Trophoblast cell (in vitro differentiated cells and primary cell): ENCODE measurements around the gene PASD1. TPM values are rescaled to one million over a fixed set of nuclear protein-coding genes. Genes with fewer than 3 reads are reported as not detected.

Experiments used
- DNase-seq, 2 donors: peaks; one replicate each; pipeline ENCODE4 v3.0.0-alpha.2; 2016
- H2AFZ ChIP-seq: 2 replicates; pipeline ENCODE4 v1.6.1; 2013; ENCODE audit warnings: low read length, moderate library complexity, mild to moderate bottlenecking; ENCODE audit not compliant: insufficient read depth, poor library complexity
- H2AK5ac ChIP-seq: 2 replicates; pipeline ENCODE4 v1.6.1; 2013; ENCODE audit warnings: mild to moderate bottlenecking, low read length
- H2BK120ac ChIP-seq: 2 replicates; pipeline ENCODE4 v1.6.1; 2013; ENCODE audit warnings: low read length, mild to moderate bottlenecking, moderate library complexity; ENCODE audit not compliant: insufficient read depth, poor library complexity
- H2BK12ac ChIP-seq: 2 replicates; pipeline ENCODE4 v1.6.1; 2013; ENCODE audit warnings: mild to moderate bottlenecking, low read length, moderate library complexity
- H2BK5ac ChIP-seq: 2 replicates; pipeline ENCODE4 v1.6.1; 2013; ENCODE audit warnings: low read length, low read depth, moderate library complexity, mild to moderate bottlenecking; ENCODE audit not compliant: poor library complexity
- H3K14ac ChIP-seq: 2 replicates; pipeline ENCODE4 v1.6.1; 2013; ENCODE audit warnings: mild to moderate bottlenecking, low read length
- H3K18ac ChIP-seq: 2 replicates; pipeline ENCODE4 v1.6.1; 2013; ENCODE audit warnings: mild to moderate bottlenecking, low read length
- H3K23ac ChIP-seq: 2 replicates; pipeline ENCODE4 v1.6.1; 2013; ENCODE audit warnings: low read length
- H3K27ac ChIP-seq: 2 replicates; pipeline ENCODE4 v1.5.1; 2013; ENCODE audit warnings: low read depth, mild to moderate bottlenecking, inconsistent platforms, low read length, moderate library complexity
- H3K27me3 ChIP-seq: 2 replicates; pipeline ENCODE4 v1.6.1; 2013; ENCODE audit warnings: inconsistent platforms, mild to moderate bottlenecking, low read length, moderate library complexity; ENCODE audit not compliant: insufficient read depth
- H3K36me3 ChIP-seq, 2 experiments: 1 replicate in 1 of 2; 2 replicates in 1 of 2; pipeline ENCODE4 v1.6.1; 2013; ENCODE audit warnings: low read length in 2 of 2, mild to moderate bottlenecking in 2 of 2, moderate library complexity in 1 of 2; ENCODE audit not compliant: insufficient read depth in 2 of 2, control insufficient read depth in 1 of 2
- H3K4ac ChIP-seq: 2 replicates; pipeline ENCODE4 v1.6.1; 2013; ENCODE audit warnings: low read depth, mild to moderate bottlenecking, low read length, moderate library complexity
- H3K4me1 ChIP-seq, 2 experiments: 1 replicate in 1 of 2; 2 replicates in 1 of 2; pipeline ENCODE4 v1.6.1; 2013; ENCODE audit warnings: low read length in 2 of 2, mild to moderate bottlenecking in 2 of 2, moderate library complexity in 1 of 2; ENCODE audit not compliant: insufficient read depth in 2 of 2, control insufficient read depth in 1 of 2
- H3K4me2 ChIP-seq: 2 replicates; pipeline ENCODE4 v1.6.1; 2013; ENCODE audit warnings: inconsistent platforms, mild to moderate bottlenecking, low read length, moderate library complexity
- H3K4me3 ChIP-seq: 2 replicates; pipeline ENCODE4 v1.5.1; 2013; ENCODE audit warnings: mild to moderate bottlenecking, low read depth, low read length, inconsistent platforms
- H3K79me1 ChIP-seq: one replicate; pipeline ENCODE4 v1.6.1; 2013; ENCODE audit warnings: low read length
- H3K79me2 ChIP-seq: 2 replicates; pipeline ENCODE4 v1.6.1; 2013; ENCODE audit warnings: low read length, mild to moderate bottlenecking; ENCODE audit not compliant: control insufficient read depth, insufficient read depth, poor library complexity
- H3K9ac ChIP-seq: 2 replicates; pipeline ENCODE4 v1.6.1; 2013; ENCODE audit warnings: mild to moderate bottlenecking, low read length
- H3K9me3 ChIP-seq: 2 replicates; pipeline ENCODE4 v1.6.1; 2013; ENCODE audit warnings: low read depth, mild to moderate bottlenecking, control low read depth, inconsistent platforms, low read length; ENCODE audit not compliant: insufficient read depth
- H4K12ac ChIP-seq: 2 replicates; pipeline ENCODE4 v1.6.1; 2013; ENCODE audit warnings: low read depth, mild to moderate bottlenecking, low read length, moderate library complexity
- H4K8ac ChIP-seq: 2 replicates; pipeline ENCODE4 v1.6.1; 2013; ENCODE audit warnings: low read depth, mild to moderate bottlenecking, low read length, moderate library complexity
- H4K91ac ChIP-seq: one replicate; pipeline ENCODE4 v1.6.1; 2013; ENCODE audit warnings: low read depth, mild to moderate bottlenecking, low read length, moderate library complexity
- WGBS: extraction: QIAGEN DNeasy Blood & Tissue Kit; methylation state at CpG from one replicate; pipeline ENCODE4 v1.1.7; 2013; ENCODE audit warnings: missing lambda C conversion rate; ENCODE audit not compliant: insufficient read length, insufficient coverage; ENCODE audit errors: extremely low coverage; 5-methylcytosine and 5-hydroxymethylcytosine counted together
- polyA plus RNA-seq: library from polyadenylated mRNA; stranded (reverse); fragments of 200-250 nt; gene quantifications from 2 replicates; pipeline ENCODE4 v1.2.3, GENCODE V29; 2013

PASD1 gene
- not detected in 2 replicates for polyA plus RNA-seq

GRCh38 chrX:151563449-151563848 is at the start of gene PASD1:
PASD1 (plus strand) TSS chrX:151563675; CDS start chrX:151601554, 37,879 bp downstream.
- WGBS = no CpG with 5 or more reads among the region's 16 CpGs
- no peaks in the 10 kb centered on the region for H3K79me1 ChIP-seq
- no peaks in the 10 kb centered on the region for H3K79me2 ChIP-seq

GRCh38 chrX:151515237-151515636 is 48.2 kb upstream of the PASD1 start:
- no peaks in the 10 kb centered on the region for H3K79me2 ChIP-seq
- no peak overlapping the region for H3K14ac ChIP-seq
- H3K23ac ChIP-seq = no peak overlapping the region
- H2BK12ac ChIP-seq = no peak overlapping the region
- H3K4me3 ChIP-seq = no peak overlapping the region
- H3K79me1 ChIP-seq = no peaks in the 10 kb centered on the region
- H4K8ac ChIP-seq = no peak overlapping the region
- no peaks in the 10 kb centered on the region for H3K4me1 ChIP-seq
- no peak overlapping the region for H4K12ac ChIP-seq
- no peak overlapping the region for H2AFZ ChIP-seq
- no peaks in the 10 kb centered on the region for H3K27me3 ChIP-seq
- no peak overlapping the region for H3K18ac ChIP-seq
- H3K9ac ChIP-seq = no peak overlapping the region
- no peak overlapping the region for H2BK5ac ChIP-seq
- H3K27ac ChIP-seq = no peak overlapping the region
- no peak overlapping the region for H2AK5ac ChIP-seq
- H2BK120ac ChIP-seq = no peak overlapping the region
- H3K36me3 ChIP-seq = no peaks in the 10 kb centered on the region
- WGBS = no CpG with 5 or more reads among the region's 2 CpGs
- DNase-seq = no peak
- H3K4ac ChIP-seq = no peak overlapping the region
- no peak overlapping the region for H3K4me2 ChIP-seq
- no peak overlapping the region for H4K91ac ChIP-seq
- no peaks in the 10 kb centered on the region for H3K9me3 ChIP-seq

More at GRCh38 chrX:151563449-151563848, at the start of gene PASD1:
- Histone ChIP-seq H3K27ac (no peak within 1 kb of the TSS), H2BK5ac (no peak within 1 kb of the TSS), H4K91ac (no peak within 1 kb of the TSS), H3K18ac (no peak within 1 kb of the TSS), H4K12ac (no peak within 1 kb of the TSS), H3K9me3 (peaks cover 3% of the 10 kb centered on the region), H3K4me2 (no peak within 1 kb of the TSS), H2BK12ac (no peak within 1 kb of the TSS), H4K8ac (no peak within 1 kb of the TSS), H3K4me3 (no peak within 1 kb of the TSS), H2AFZ (no peak within 1 kb of the TSS), H3K36me3 (no peaks in the 10 kb centered on the region), H2BK120ac (no peak within 1 kb of the TSS), H3K9ac (no peak within 1 kb of the TSS), H3K4me1 (no peaks in the 10 kb centered on the region), H3K23ac (no peak within 1 kb of the TSS), H3K14ac (no peak within 1 kb of the TSS), H3K4ac (no peak within 1 kb of the TSS), H2AK5ac (no peak within 1 kb of the TSS), H3K27me3 (no peaks in the 10 kb centered on the region)
- DNase-seq = no peak

GRCh38 chrX:151516538-151517187 is 46.8 kb upstream of the PASD1 start:
- no CpG with 5 or more reads among the region's 15 CpGs for WGBS

GRCh38 chrX:151517421-151517820 is 46.1 kb upstream of the PASD1 start:
- no peaks in the 10 kb centered on the region for H3K36me3 ChIP-seq
- no peak overlapping the region for H3K4ac ChIP-seq
- no peak overlapping the region for H4K91ac ChIP-seq
- H3K4me3 ChIP-seq = no peak overlapping the region
- H2BK5ac ChIP-seq = no peak overlapping the region
- H3K9me3 ChIP-seq = no peaks in the 10 kb centered on the region
- H3K27ac ChIP-seq = no peak overlapping the region
- H2BK12ac ChIP-seq = no peak overlapping the region
- H3K27me3 ChIP-seq = no peaks in the 10 kb centered on the region
- H3K23ac ChIP-seq = no peak overlapping the region
- no peak overlapping the region for H4K12ac ChIP-seq
- no peak overlapping the region for H2BK120ac ChIP-seq
- H2AFZ ChIP-seq = no peak overlapping the region
- no peaks in the 10 kb centered on the region for H3K4me1 ChIP-seq
- H3K9ac ChIP-seq = no peak overlapping the region
- H3K4me2 ChIP-seq = no peak overlapping the region
- H3K18ac ChIP-seq = no peak overlapping the region
- no peaks in the 10 kb centered on the region for H3K79me2 ChIP-seq
- H3K79me1 ChIP-seq = no peaks in the 10 kb centered on the region
- WGBS = no CpG with 5 or more reads among the region's 2 CpGs
- no peak overlapping the region for H4K8ac ChIP-seq
- no peak for DNase-seq
- H2AK5ac ChIP-seq = no peak overlapping the region
- no peak overlapping the region for H3K14ac ChIP-seq

More at GRCh38 chrX:151516538-151517187, 46.8 kb upstream of the PASD1 start:
- no peak overlapping the region for H3K18ac ChIP-seq
- no peak overlapping the region for H2BK12ac ChIP-seq
- H4K8ac ChIP-seq = no peak overlapping the region
- H3K4me2 ChIP-seq = no peak overlapping the region
- no peak overlapping the region for H3K4me3 ChIP-seq
- DNase-seq = no peak
- H2AK5ac ChIP-seq = no peak overlapping the region
- no peak overlapping the region for H2BK120ac ChIP-seq
- H3K23ac ChIP-seq = no peak overlapping the region
- H4K91ac ChIP-seq = no peak overlapping the region
- no peaks in the 10 kb centered on the region for H3K36me3 ChIP-seq
- H2AFZ ChIP-seq = no peak overlapping the region
- no peak overlapping the region for H3K4ac ChIP-seq
- H4K12ac ChIP-seq = no peak overlapping the region
- H3K27ac ChIP-seq = no peak overlapping the region
- no peak overlapping the region for H2BK5ac ChIP-seq
- H3K79me1 ChIP-seq = no peaks in the 10 kb centered on the region
- H3K79me2 ChIP-seq = no peaks in the 10 kb centered on the region
- H3K9me3 ChIP-seq = no peaks in the 10 kb centered on the region
- no peak overlapping the region for H3K14ac ChIP-seq
- no peaks in the 10 kb centered on the region for H3K4me1 ChIP-seq
- H3K9ac ChIP-seq = no peak overlapping the region
- no peaks in the 10 kb centered on the region for H3K27me3 ChIP-seq
